ENCODE measurements around the gene B4GALT7.
A peak's percentile ranks its signal among the peaks of the same experiment; 100 is the strongest.
"Not testable (repeated sequence)": the region's sequence is repeated elsewhere in the genome, so short reads cannot be mapped to it uniquely, and the experiment has no call there.

The B4GALT7 gene

DNA sequence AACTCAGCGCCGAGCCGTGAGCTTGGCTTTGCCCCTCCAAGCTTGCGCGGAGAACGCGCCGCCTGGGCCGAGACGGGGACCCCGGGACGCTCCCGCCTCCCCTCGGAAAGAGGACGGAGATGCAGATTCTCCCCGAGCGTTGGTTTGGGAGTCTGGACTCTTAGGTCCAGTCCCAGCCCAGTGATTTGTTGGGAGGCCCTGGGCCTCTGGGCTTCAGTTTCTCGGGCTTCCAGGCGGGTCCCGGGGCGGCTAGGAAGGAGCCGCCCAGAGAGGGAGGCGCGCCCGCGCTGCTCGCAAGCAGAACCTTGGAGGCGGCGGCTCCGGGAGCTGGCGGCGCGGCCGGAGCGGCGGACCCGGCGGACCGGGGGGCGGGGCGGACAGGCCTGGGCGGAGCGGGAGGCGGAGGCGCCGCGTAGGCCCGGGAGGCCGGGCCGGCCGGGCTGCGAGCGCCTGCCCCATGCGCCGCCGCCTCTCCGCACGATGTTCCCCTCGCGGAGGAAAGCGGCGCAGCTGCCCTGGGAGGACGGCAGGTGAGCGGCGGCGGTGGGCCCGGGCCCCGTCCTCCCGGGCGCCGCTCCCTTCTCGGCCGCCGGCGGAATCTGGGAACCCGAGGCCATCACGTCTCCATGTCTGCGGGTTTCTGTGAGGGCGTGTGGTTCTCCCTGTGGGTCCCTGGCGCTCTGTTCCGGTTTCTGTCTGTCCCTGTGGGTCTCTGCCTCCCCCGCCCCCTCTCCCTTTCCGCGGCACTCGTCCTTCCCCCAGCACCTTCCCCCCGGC is at the start of gene B4GALT7:
Gene B4GALT7 (plus strand): TSS at position 402 of the 777 bp plus-strand sequence. CDS start 79 bp downstream, at position 481.
- DNase-seq (ENCODE audit: low read depth in 2 of 2), result peak; percentile 75 to 93

- DNase-seq (ENCODE audit: low read depth in 2 of 2), result no peak
These were observed 47.0 kb upstream of the B4GALT7 start for GRCh38 chr5:177552839-177553455.

GRCh38 chr5:177553671-177554429 is 46.1 kb upstream of the B4GALT7 start:
- peak; percentile 21 to 30 for DNase-seq (ENCODE audit: low read depth in 2 of 2)

GRCh38 chr5:177554474-177555111 is 45.3 kb upstream of the B4GALT7 start, which contains the start of gene FAM193B:
FAM193B (minus strand) TSS chr5:177554563; CDS start chr5:177554458, 105 bp downstream.
- peak; percentile 95 to 96 for DNase-seq (ENCODE audit: low read depth in 2 of 2)

DNA sequence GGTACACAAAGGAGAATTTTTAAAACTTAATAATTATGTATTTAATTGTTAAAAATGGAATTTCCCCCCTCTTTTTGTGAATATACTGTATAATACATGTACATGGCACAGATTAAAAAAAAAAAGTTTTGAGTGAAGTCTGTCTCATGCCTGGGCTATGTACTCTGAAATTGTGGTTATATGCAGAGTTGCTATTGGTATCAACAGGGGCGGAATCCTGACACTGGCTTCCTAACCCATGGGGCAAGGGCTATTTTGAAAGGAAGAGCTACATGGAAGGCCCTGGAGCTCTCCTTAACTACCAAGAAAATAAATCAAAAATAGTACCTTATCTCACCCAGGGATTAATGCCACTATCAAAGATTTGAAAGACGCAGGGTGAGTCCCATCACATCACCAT is 44.7 kb upstream of the B4GALT7 start:
- no peak for DNase-seq (ENCODE audit: low read depth in 2 of 2)

DNA sequence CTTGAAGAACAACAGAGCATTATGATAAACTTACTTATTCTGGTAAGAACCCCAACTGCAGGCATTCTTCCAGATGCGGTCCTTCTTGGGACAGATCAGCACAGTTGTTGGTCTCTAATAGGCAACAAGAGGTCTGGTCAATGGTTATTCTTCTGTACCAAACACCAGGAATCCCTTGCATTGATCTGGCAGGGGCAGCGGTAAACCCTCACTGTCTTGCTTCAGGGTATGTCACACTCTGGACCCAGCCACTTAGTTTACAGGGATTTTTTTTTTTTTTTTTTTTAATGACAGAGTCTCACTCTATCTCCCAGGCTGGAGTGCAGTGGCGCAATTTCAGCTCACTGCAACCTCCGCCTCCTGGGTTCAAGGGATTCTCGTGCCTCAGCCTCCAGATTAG is 44.3 kb upstream of the B4GALT7 start:
- no peak for DNase-seq (ENCODE audit: low read depth in 2 of 2)

DNA sequence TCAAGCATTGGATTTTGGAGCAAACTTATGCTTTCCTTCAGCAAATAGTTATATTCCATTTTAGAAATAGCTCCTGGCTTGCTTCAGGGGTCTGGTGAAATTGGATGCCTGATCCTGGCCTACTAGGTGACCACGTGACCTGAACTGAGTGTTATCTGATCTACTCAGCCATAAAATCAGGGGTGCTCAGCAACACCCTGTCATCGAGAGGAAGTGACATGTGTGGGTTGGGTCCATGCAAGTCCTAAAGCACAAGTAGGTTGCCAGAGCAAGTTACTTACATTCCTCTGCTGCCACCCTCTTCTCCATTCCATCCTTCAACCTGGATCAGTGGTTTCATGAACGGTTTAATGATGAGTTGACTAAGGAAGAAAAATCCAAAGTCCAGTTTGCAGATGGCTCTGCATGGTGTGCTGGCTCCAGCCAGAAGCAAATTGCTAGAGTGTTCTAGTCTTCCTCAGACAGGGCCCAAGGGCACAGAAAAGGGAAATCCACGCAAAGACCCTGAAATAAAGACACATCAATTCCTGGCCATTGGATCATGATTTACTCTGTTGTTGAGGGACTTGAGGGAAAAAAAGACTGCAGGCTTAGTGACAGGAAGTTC is 42.8 kb upstream of the B4GALT7 start:
- no peak for DNase-seq (ENCODE audit: low read depth in 2 of 2)

- no peak for DNase-seq (ENCODE audit: low read depth in 2 of 2)
These were observed 42.1 kb upstream of the B4GALT7 start for GRCh38 chr5:177557796-177558195.

DNA sequence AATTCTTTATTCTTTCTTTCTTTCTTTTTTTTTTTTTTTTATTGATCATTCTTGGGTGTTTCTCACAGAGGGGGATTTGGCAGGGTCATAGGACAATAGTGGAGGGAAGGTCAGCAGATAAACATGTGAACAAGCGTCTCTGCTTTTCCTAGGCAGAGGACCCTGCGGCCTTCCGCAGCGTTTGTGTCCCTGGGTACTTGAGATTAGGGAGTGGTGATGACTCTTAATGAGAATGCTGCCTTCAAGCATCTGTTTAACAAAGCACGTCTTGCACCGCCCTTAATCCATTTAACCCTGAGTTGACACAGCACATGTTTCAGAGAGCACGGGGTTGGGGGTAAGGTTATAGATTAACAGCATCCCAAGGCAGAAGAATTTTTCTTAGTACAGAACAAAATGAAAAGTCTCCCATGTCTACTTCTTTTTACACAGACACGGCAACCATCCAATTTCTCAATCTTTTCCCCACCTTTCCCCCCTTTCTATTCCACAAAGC is 40.4 kb upstream of the B4GALT7 start:
- DNase-seq (ENCODE audit: low read depth in 2 of 2), result not testable (repeated sequence)

DNA sequence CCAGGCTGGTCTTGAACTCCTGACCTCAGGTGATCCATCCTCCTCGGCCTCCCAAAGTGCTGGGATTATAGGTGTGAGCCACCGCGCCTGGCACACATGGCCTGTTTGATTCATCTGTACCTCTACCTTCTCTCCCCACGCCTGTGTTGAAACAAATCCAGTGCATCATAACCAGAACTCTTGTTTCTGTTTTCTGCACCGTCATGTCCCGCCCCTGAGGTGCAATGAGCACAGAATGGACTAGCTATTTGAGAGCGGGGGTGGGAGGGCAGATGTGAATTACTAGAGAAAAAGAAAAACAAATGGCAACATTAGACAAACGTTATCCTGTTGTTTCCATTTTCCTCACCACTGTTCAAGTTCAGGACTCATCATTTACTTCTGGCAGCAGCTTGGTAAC is 34.9 kb upstream of the B4GALT7 start:
- DNase-seq (ENCODE audit: low read depth in 2 of 2), result no peak

- no peak for DNase-seq (ENCODE audit: low read depth in 2 of 2)
These were observed 31.6 kb upstream of the B4GALT7 start for GRCh38 chr5:177568326-177568725.

GRCh38 chr5:177569894-177570293 is 30.0 kb upstream of the B4GALT7 start:
- no peak for DNase-seq (ENCODE audit: low read depth in 2 of 2)

DNA sequence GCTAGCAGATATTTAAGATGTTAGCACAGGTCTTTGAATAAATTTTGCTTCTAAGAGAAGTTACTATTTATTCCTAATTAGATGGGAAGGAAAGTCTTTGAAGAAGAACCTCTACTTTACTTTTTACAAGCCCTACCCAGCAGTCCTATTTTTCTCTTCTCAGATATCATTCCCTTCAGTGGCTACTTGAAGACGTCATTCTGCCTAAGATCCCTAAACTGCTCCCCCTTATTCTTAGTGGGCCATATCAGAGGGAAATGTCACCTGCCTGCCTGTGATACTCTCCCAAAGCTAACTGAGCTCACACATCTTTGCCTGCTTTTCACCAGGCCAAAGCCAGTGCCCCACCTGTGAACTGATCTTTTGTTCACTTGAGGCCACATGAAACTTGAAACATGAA is 24.4 kb upstream of the B4GALT7 start:
- DNase-seq (ENCODE audit: low read depth in 2 of 2), result no peak

- no peak for DNase-seq (ENCODE audit: low read depth in 2 of 2)
These were observed 23.8 kb upstream of the B4GALT7 start for GRCh38 chr5:177576169-177576568.

DNA sequence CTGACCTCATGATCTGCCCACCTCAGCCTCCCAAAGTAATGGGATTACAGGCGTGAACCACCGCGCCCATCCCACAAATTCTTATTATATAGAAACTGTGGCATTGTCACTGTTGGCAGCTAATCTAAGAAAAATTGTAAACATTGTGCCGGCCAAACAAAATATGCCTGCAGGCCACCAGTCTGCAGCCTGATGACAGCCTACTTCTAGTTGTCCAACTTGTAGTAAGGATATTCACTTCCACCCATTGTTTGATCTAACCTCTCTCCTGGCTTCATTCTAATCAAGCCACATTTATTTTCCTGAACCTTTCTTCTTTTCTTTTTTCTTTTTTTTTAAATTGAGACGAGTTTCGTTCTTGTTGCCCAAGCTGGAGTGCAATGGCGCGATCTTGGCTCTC is 21.6 kb upstream of the B4GALT7 start:
- no peak for DNase-seq (ENCODE audit: low read depth in 2 of 2)

- DNase-seq (ENCODE audit: low read depth in 2 of 2), result no peak
These were observed 11.5 kb upstream of the B4GALT7 start for GRCh38 chr5:177588413-177588909.

- no peak for DNase-seq (ENCODE audit: low read depth in 2 of 2)
These were observed 9.5 kb upstream of the B4GALT7 start for GRCh38 chr5:177590406-177590805.

DNA sequence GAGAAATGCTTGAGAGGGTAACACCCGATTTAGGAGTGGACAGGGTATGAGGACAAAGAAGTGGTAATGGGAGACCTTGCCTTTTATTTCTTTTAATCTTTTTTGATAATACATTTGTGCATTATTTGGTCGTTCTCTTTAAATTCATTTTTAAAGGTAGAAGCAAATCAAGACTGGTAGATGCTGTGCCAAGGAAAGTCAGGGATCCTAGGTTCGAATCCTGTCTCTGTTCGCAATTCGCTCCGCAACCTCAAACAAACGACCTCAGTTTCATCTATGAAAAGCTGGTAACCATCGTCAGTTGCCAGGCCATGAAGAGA is 8.3 kb upstream of the B4GALT7 start:
- no peak for DNase-seq (ENCODE audit: low read depth in 2 of 2)

DNA sequence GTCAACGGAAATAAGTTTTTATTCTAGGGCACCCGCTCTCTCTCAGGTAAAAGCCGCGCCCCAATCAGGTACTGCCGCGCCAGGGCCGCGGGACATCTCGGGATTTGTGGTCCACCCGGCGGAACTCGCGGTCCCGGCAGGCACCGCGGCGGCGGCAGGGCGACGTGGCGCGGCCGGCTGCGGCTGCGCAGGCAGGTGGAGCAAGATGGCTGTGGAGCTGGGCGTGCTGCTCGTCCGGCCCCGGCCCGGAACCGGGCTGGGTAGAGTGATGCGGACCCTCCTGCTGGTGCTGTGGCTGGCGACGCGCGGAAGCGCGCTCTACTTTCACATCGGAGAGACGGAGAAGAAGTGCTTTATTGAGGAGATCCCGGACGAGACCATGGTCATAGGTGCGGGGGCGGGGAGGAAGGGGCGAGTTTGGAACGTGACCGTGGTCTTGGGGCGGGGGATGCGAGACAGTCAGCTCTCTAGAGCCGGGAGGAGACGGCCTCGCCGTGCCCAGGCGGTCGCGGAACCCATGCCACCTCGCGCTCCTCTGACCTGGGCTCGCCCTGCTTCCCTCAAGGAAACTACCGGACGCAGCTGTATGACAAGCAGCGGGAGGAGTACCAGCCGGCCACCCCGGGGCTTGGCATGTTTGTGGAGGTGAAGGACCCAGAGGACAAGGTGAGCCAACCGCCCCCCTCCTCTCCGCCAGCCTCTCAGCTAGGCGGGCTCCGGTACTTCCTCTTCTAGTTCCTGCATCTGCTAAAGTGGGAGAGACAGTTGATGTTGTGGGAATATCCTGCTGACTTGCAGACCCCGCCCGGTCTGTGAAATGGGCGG is 7.7 kb upstream of the B4GALT7 start, which contains the start of gene TMED9:
Gene TMED9 (plus strand): TSS at position 194 of the 825 bp plus-strand sequence. CDS start 12 bp downstream, at position 206.
- peak; percentile 83 for DNase-seq (ENCODE audit: low read depth in 2 of 2)

- no peak for DNase-seq (ENCODE audit: low read depth in 2 of 2)
These were observed 7.0 kb upstream of the B4GALT7 start for GRCh38 chr5:177592905-177593304.

All from stimulated activated CD8-positive, alpha-beta memory T cell treated with anti-CD3 and anti-CD28 coated beads, Interleukin-2, amount 100 ng/mL, for 48 hours (primary cell).